IMR-90 (cell line): ENCODE measurements around the gene PSMD1. TPM values are rescaled to one million over a fixed set of nuclear protein-coding genes. Genes with fewer than 3 reads are reported as not detected.

Experiments used
- ATAC-seq: fragments of 200-7000 bp; cut with Tn5 transposase; 2 replicates; pipeline ENCODE4 v1.9.1; 2020; ENCODE audit warnings: low read depth, mild to moderate bottlenecking, moderate library complexity
- BruUV-seq: library from RNA; stranded (reverse); fragments of 400-500 nt; replicated peaks from 2 replicates; lab custom pipeline; 2021; lab: Mats Ljungman, UMichigan
- CTCF ChIA-PET: fragments of 300-600 bp; formaldehyde crosslinking; extraction: SDS; loops from one replicate; lab custom pipeline; 2021; ENCODE audit warnings: antibody characterized with exemption; lab: Yijun Ruan, JAX
- POLR2A ChIA-PET: fragments of 300-600 bp; sonication (Branson Sonifier 250); formaldehyde crosslinking; loops from one replicate; lab custom pipeline; 2022; ENCODE audit warnings: antibody characterized with exemption; ENCODE audit not compliant: unreplicated experiment; lab: Charles Lee
- DNase-seq: peaks from one replicate; pipeline ENCODE4 v3.0.0; 2013
- H2AFZ ChIP-seq: replicated peaks from 2 replicates; pipeline ENCODE3; 2013; ENCODE audit warnings: low read length, mild to moderate bottlenecking; ENCODE audit not compliant: poor library complexity
- H2AK5ac ChIP-seq: 2 replicates; pipeline ENCODE4 v1.6.1; 2013; ENCODE audit warnings: low read depth, low read length, inconsistent platforms
- H2AK9ac ChIP-seq: replicated peaks from 2 replicates; pipeline ENCODE3; 2013; ENCODE audit warnings: mild to moderate bottlenecking, low read depth, low read length, moderate library complexity; ENCODE audit not compliant: poor library complexity
- H2BK120ac ChIP-seq: 2 replicates; pipeline ENCODE4 v1.6.1; 2013; ENCODE audit warnings: low read depth, low read length, inconsistent platforms
- H2BK15ac ChIP-seq: 3 replicates; pipeline ENCODE4 v1.6.1; 2013; ENCODE audit warnings: low read depth, low read length, inconsistent platforms
- H2BK20ac ChIP-seq: 2 replicates; pipeline ENCODE4 v1.6.1; 2013; ENCODE audit warnings: low read depth, mild to moderate bottlenecking, inconsistent platforms, low read length, moderate library complexity
- H2BK5ac ChIP-seq: 2 replicates; pipeline ENCODE4 v1.6.1; 2013; ENCODE audit warnings: mild to moderate bottlenecking, low read depth, low read length, inconsistent platforms; ENCODE audit not compliant: poor library complexity, severe bottlenecking
- H3K14ac ChIP-seq: replicated peaks from 2 replicates; pipeline ENCODE4 v1.6.1; 2013; ENCODE audit warnings: low read depth, low read length, inconsistent platforms
- H3K18ac ChIP-seq: 2 replicates; pipeline ENCODE4 v1.6.1; 2013; ENCODE audit warnings: low read depth, low read length, control low read depth
- H3K23ac ChIP-seq: 2 replicates; pipeline ENCODE4 v1.6.1; 2013; ENCODE audit warnings: low read depth, low read length, inconsistent platforms
- H3K27ac ChIP-seq: 2 replicates; pipeline ENCODE4 v1.5.1; 2013; ENCODE audit warnings: mild to moderate bottlenecking, control low read depth, low read length; ENCODE audit not compliant: insufficient read depth
- H3K27me3 ChIP-seq: 2 replicates; pipeline ENCODE4 v1.6.1; 2013; ENCODE audit warnings: low read length; ENCODE audit not compliant: control insufficient read depth, insufficient read depth
- H3K36me3 ChIP-seq: 2 replicates; pipeline ENCODE4 v1.6.1; 2013; ENCODE audit warnings: low read length, mixed read lengths; ENCODE audit not compliant: control insufficient read depth, insufficient read depth
- H3K4ac ChIP-seq: 2 replicates; pipeline ENCODE4 v1.6.1; 2013; ENCODE audit warnings: low read depth, low read length, inconsistent platforms
- H3K4me1 ChIP-seq: 2 replicates; pipeline ENCODE4 v1.6.1; 2013; ENCODE audit warnings: low read length, mixed read lengths; ENCODE audit not compliant: control insufficient read depth, insufficient read depth
- H3K4me2 ChIP-seq: 2 replicates; pipeline ENCODE4 v1.6.1; 2013; ENCODE audit warnings: low read depth, mild to moderate bottlenecking, control low read depth, low read length, moderate library complexity
- H3K4me3 ChIP-seq: 2 replicates; pipeline ENCODE4 v1.5.1; 2013; ENCODE audit warnings: low read depth, mild to moderate bottlenecking, control low read depth, low read length, moderate library complexity; ENCODE audit not compliant: insufficient read depth
- H3K56ac ChIP-seq: 2 replicates; pipeline ENCODE4 v1.6.1; 2013; ENCODE audit warnings: low read length, inconsistent platforms; ENCODE audit not compliant: insufficient read depth; ENCODE audit errors: extremely low read depth
- H3K79me1 ChIP-seq, 2 experiments: 2 replicates each; pipeline ENCODE4 v1.6.1; 2013; ENCODE audit warnings: low read length in 2 of 2, inconsistent platforms in 1 of 2, low read depth in 1 of 2
- H3K9ac ChIP-seq: 2 replicates; pipeline ENCODE4 v1.6.1; 2013; ENCODE audit warnings: low read depth, low read length, control low read depth
- H3K9me1 ChIP-seq: 2 replicates; pipeline ENCODE4 v1.6.1; 2013; ENCODE audit warnings: low read length, inconsistent platforms; ENCODE audit not compliant: insufficient read depth
- H3K9me3 ChIP-seq: 2 replicates; pipeline ENCODE4 v1.6.1; 2013; ENCODE audit warnings: low read length; ENCODE audit not compliant: control insufficient read depth, insufficient read depth
- H4K20me1 ChIP-seq: 2 replicates; pipeline ENCODE4 v1.6.1; 2013; ENCODE audit warnings: low read length, inconsistent platforms; ENCODE audit not compliant: insufficient read depth
- H4K5ac ChIP-seq: 2 replicates; pipeline ENCODE4 v1.6.1; 2013; ENCODE audit warnings: mild to moderate bottlenecking, low read depth, low read length, control low read depth
- H4K8ac ChIP-seq, 2 experiments: 2 replicates each; pipeline ENCODE4 v1.6.1; 2013; ENCODE audit warnings: low read depth in 2 of 2, low read length in 2 of 2, control low read depth in 1 of 2, inconsistent platforms in 1 of 2
- H4K91ac ChIP-seq: 2 replicates; pipeline ENCODE4 v1.6.1; 2013; ENCODE audit warnings: low read depth, low read length, inconsistent platforms; ENCODE audit not compliant: insufficient read depth
- FOS ChIP-seq: fragments of 150-350 bp; IDR thresholded peaks from 2 replicates; pipeline ENCODE4 v1.6.1; 2016; ENCODE audit warnings: low read depth, low read length
- NFE2L2 ChIP-seq: fragments of 150-350 bp; IDR thresholded peaks from 2 replicates; pipeline ENCODE4 v1.6.1; 2016; ENCODE audit warnings: low read depth, mild to moderate bottlenecking, low read length
- RFX5 ChIP-seq: IDR thresholded peaks from 2 replicates; pipeline ENCODE4 v1.8.0; 2012; ENCODE audit warnings: low read depth, mild to moderate bottlenecking, low read length, moderate library complexity
- dilution Hi-C: fragments of 300-500 bp; cut with HindIII; formaldehyde crosslinking; loops from one replicate; pipeline ENCODE4 v1.14.3; 2018; ENCODE audit warnings: low sequenced_read_pairs; ENCODE audit not compliant: unreplicated experiment
- in situ Hi-C: fragments of 300-500 bp; cut with MboI; formaldehyde crosslinking; loops from 3 replicates; pipeline ENCODE4 v1.14.3; 2019; ENCODE audit warnings: low sequenced_read_pairs, inconsistent platforms, mixed read lengths
- intact Hi-C: fragments of 100-400 bp; cut with micrococcal nuclease; formaldehyde crosslinking; loops from 2 replicates; pipeline ENCODE4 v1.10.0; 2022
- polyA plus RNA-seq, 3 experiments: library from polyadenylated mRNA; depleted of rRNA; stranded (reverse); fragments of >200 nt; gene quantifications; 2 replicates each; pipeline ENCODE4 v1.2.3, GENCODE V29; 2012; ENCODE audit warnings: low replicate concordance in 1 of 3
- total RNA-seq: library from RNA; depleted of rRNA; stranded (reverse); fragments of >200 nt; gene quantifications from 2 replicates; pipeline ENCODE4 v1.2.3, GENCODE V29; 2012

The PSMD1 gene
- total and polyA plus RNA-seq, 2 of the 4 experiments (the other 2 are of a cell fraction), result 89.8 to 181 TPM

DNA sequence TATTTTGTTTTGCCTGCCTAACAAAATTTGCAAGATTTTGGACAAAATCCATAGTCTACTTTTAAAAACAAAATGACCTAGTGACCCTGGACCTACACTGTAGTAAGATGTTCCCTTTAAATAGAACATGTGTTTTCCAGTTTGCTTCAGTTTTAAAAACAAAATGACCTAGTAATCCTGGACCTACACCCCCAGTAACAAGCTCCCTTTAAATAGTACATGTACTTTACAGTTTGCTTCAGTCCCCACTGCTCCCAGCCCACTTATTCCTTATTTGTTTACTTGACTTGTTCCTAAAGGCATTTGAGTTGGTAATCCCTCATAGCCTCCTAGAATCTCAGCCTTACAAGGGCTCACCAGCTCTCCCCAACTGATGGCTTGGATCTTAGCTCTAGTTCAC lies 102.6 kb downstream of the PSMD1 start:
- Histone ChIP-seq H2BK120ac (peak overlapping the region; percentile 70), H3K27me3 (no peaks in the 10 kb centered on the region), H4K91ac (peak overlapping the region; percentile 90), H3K23ac (peak overlapping the region; percentile 71), H3K14ac (peak overlapping the region; percentile 39), H2AK5ac (peak overlapping the region; percentile 85; the same call in 1 of the 2 replicates), H2AFZ (no peak overlapping the region), H3K9me3 (no peaks in the 10 kb centered on the region), H3K4ac (peak overlapping the region; percentile 69), H3K36me3 (peaks cover 3% of the 10 kb centered on the region), H3K9me1 (peaks cover 9% of the 10 kb centered on the region), H3K18ac (peak overlapping the region; percentile 92), H3K4me2 (no peak overlapping the region), H4K8ac (peak overlapping the region; percentile 53 to 78; a peak in 3 of 4 replicates), H4K5ac (peak overlapping the region; percentile 92), H3K27ac (peak overlapping the region; percentile 96; the same call in 1 of the 2 replicates), H3K9ac (no peak overlapping the region), H2BK20ac (peak overlapping the region; percentile 73), H2AK9ac (no peak overlapping the region), H3K79me1 (peaks cover 11 to 45% of the 10 kb centered on the region in 2 experiments), H2BK15ac (peak overlapping the region; percentile 75; the same call in 1 of the 3 replicates), H2BK5ac (peak overlapping the region; percentile 100), H3K4me1 (peaks cover 25% of the 10 kb centered on the region), H3K56ac (peak overlapping the region; percentile 24; the same call in 1 of the 2 replicates), H4K20me1 (no peaks in the 10 kb centered on the region), H3K4me3 (no peak overlapping the region)
- ChIA-PET POLR2A (interaction anchor here (1.0 kb wide), 1 partner anchor 30 kb away, joined by 3 read pairs; no protein-coding TSS in a partner anchor), CTCF (no interaction called here)
- in situ Hi-C loops, result no loop called here
- intact Hi-C loops, result no loop called here
- dilution Hi-C loops, result no loop called here
- ATAC-seq, result no peak
- TF ChIP-seq FOS, result no peak
- no peak for TF ChIP-seq NFE2L2
- TF ChIP-seq RFX5, result no peak
- BruUV-seq, result no TSS peak
- no peak for DNase-seq
